ENCODE data around the gene DCAF15. TPM values are rescaled to one million over a fixed set of nuclear protein-coding genes. Genes with fewer than 3 reads are reported as not detected.

DCAF15 gene
- total RNA-seq, 5 donors from 2014 or later (not counting 1 experiment from before 2014, with no cell fraction given): 67.3 to 118 (median 110) TPM

DNA sequence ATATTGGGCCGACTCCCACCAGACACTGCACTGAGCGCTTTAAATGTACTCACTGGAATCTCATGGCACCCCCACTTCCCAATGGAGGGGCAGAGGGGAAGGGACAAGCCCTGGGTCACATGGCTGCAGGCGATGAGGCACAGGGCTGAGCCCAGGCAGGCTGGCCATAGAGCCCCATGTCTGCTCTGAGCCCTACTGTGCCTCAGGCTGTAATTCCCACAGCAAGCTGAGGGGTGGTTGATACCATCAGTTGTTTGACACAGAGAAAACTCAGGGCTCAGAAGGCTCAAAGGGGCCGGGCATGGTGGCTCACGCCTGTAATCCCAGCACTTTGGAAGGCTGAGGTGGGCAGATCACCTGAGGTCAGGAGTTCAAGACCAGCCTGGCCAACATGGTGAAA lies 28.7 kb downstream of the DCAF15 start:
- WGBS (ENCODE audit: insufficient coverage): 100% methylated on average over 2 of the region's 5 CpGs
- Histone ChIP-seq H3K27ac (ENCODE audit: low read length) (no peak overlapping the region), H3K27me3 (replicated peaks in 1 of 2; ENCODE audit: control insufficient read depth in 2 of 2, extremely low read depth in 1 of 2, insufficient read depth in 2 of 2, low read length in 1 of 2) (no peaks in the 10 kb centered on the region), H3K4me1 (ENCODE audit: control insufficient read depth in 1 of 2, extremely low read depth in 1 of 2, insufficient read depth in 2 of 2, low read length in 2 of 2) (peaks cover 51 to 71% of the 10 kb centered on the region in 2 experiments), H3K36me3 (ENCODE audit: control insufficient read depth in 2 of 2, extremely low read depth in 1 of 2, insufficient read depth in 1 of 2, low read length in 1 of 2) (peaks cover 5 to 11% of the 10 kb centered on the region in 2 donors), H3K4me3 (ENCODE audit: control insufficient read depth in 1 of 2, extremely low read depth in 1 of 2, low read length in 1 of 2) (no peak overlapping the region), H3K9me3 (no peaks in the 10 kb centered on the region)
- Mint-ChIP-seq H3K36me3 (peaks cover 4% of the 10 kb centered on the region), H3K4me3 (peak overlapping the region in 1 of 3 donors; percentile 29), H3K9me3 (no peaks in the 10 kb centered on the region), H3K27ac (peak overlapping the region in 1 of 2 donors; percentile 90), H3K27me3 (no peaks in the 10 kb centered on the region), H3K4me1 (peaks cover 24 to 55% (median 55%) of the 10 kb centered on the region in 3 donors)
- ATAC-seq (replicated peaks in 1 of 4) (no peak), DNase-seq (no peak)
- POLR2A ChIA-PET: no interaction called here
- CTCF ChIA-PET: no interaction called here

GRCh38 chr19:13981467-13981866 lies 29.2 kb downstream of the DCAF15 start:
- Mint-ChIP-seq H3K4me3 (peak overlapping the region in 1 of 3 donors; percentile 29), H3K27ac (peak overlapping the region; percentile 43 to 90), H3K27me3 (no peaks in the 10 kb centered on the region), H3K36me3 (peaks cover 1% of the 10 kb centered on the region), H3K4me1 (peaks cover 24 to 60% (median 60%) of the 10 kb centered on the region in 3 donors), H3K9me3 (no peaks in the 10 kb centered on the region)
- ATAC-seq (replicated peaks in 1 of 4) (no peak), DNase-seq (no peak)
- Histone ChIP-seq H3K36me3 (ENCODE audit: control insufficient read depth in 2 of 2, extremely low read depth in 1 of 2, insufficient read depth in 1 of 2, low read length in 1 of 2) (peaks cover 5 to 11% of the 10 kb centered on the region in 2 donors), H3K4me1 (ENCODE audit: control insufficient read depth in 1 of 2, extremely low read depth in 1 of 2, insufficient read depth in 2 of 2, low read length in 2 of 2) (peaks cover 55 to 75% of the 10 kb centered on the region in 2 experiments), H3K4me3 (ENCODE audit: control insufficient read depth in 1 of 2, extremely low read depth in 1 of 2, low read length in 1 of 2) (no peak overlapping the region), H3K27me3 (replicated peaks in 1 of 2; ENCODE audit: control insufficient read depth in 2 of 2, extremely low read depth in 1 of 2, insufficient read depth in 2 of 2, low read length in 1 of 2) (no peaks in the 10 kb centered on the region), H3K27ac (ENCODE audit: low read length) (no peak overlapping the region), H3K9me3 (no peaks in the 10 kb centered on the region)
- ChIA-PET CTCF (interaction anchor here in 1 of 2 donors (0.6 kb wide), 1 partner anchor 83 kb away, joined by 5 read pairs; no protein-coding TSS in a partner anchor), POLR2A (no interaction called here)
- 78% methylated on average over 8 of the region's 9 CpGs for WGBS (ENCODE audit: insufficient coverage)

- ChIA-PET CTCF (interaction anchor here in 1 of 2 donors (0.6 kb wide), 1 partner anchor 84 kb away, joined by 5 read pairs; no protein-coding TSS in a partner anchor), POLR2A (no interaction called here)
- ATAC-seq (replicated peaks in 1 of 4) (no peak), DNase-seq (no peak)
- peaks cover 61 to 81% of the 10 kb centered on the region in 2 experiments for H3K4me1 ChIP-seq (ENCODE audit: control insufficient read depth in 1 of 2, extremely low read depth in 1 of 2, insufficient read depth in 2 of 2, low read length in 2 of 2)
- H3K27me3 Mint-ChIP-seq: no peaks in the 10 kb centered on the region
- no peaks in the 10 kb centered on the region for H3K36me3 Mint-ChIP-seq
- H3K36me3 ChIP-seq (ENCODE audit: control insufficient read depth in 2 of 2, extremely low read depth in 1 of 2, insufficient read depth in 1 of 2, low read length in 1 of 2): peaks cover 5 to 11% of the 10 kb centered on the region in 2 donors
- H3K4me1 Mint-ChIP-seq: peaks cover 29 to 65% (median 65%) of the 10 kb centered on the region in 3 donors
- no peaks in the 10 kb centered on the region for H3K27me3 ChIP-seq (replicated peaks in 1 of 2; ENCODE audit: control insufficient read depth in 2 of 2, extremely low read depth in 1 of 2, insufficient read depth in 2 of 2, low read length in 1 of 2)
- 94% methylated on average over 13 of the region's 17 CpGs for WGBS (ENCODE audit: insufficient coverage)
- H3K27ac Mint-ChIP-seq: peak overlapping the region; percentile 43 to 90
- no peaks in the 10 kb centered on the region for H3K9me3 ChIP-seq
- H3K4me3 ChIP-seq (ENCODE audit: control insufficient read depth in 1 of 2, extremely low read depth in 1 of 2, low read length in 1 of 2): no peak overlapping the region
- peak overlapping the region in 1 of 3 donors; percentile 69 for H3K4me3 Mint-ChIP-seq
- H3K27ac ChIP-seq (ENCODE audit: low read length): no peak overlapping the region
- no peaks in the 10 kb centered on the region for H3K9me3 Mint-ChIP-seq
These were observed 29.7 kb downstream of the DCAF15 start for GRCh38 chr19:13981988-13982501.

- 94% methylated on average over 7 of the region's 9 CpGs for WGBS (ENCODE audit: insufficient coverage)
- H3K9me3 ChIP-seq: no peaks in the 10 kb centered on the region
- Mint-ChIP-seq H3K36me3 (no peaks in the 10 kb centered on the region), H3K27me3 (no peaks in the 10 kb centered on the region), H3K9me3 (no peaks in the 10 kb centered on the region), H3K27ac (peak overlapping the region; percentile 90 to 91), H3K4me1 (peaks cover 37 to 73% (median 73%) of the 10 kb centered on the region in 3 donors), H3K4me3 (peak overlapping the region in 2 of 3 donors; percentile 37 to 69)
- ChIA-PET CTCF (no interaction called here), POLR2A (no interaction called here)
- H3K27ac ChIP-seq (ENCODE audit: low read length): peak overlapping the region; percentile 37
- peaks cover 69 to 88% of the 10 kb centered on the region in 2 experiments for H3K4me1 ChIP-seq (ENCODE audit: control insufficient read depth in 1 of 2, extremely low read depth in 1 of 2, insufficient read depth in 2 of 2, low read length in 2 of 2)
- no peaks in the 10 kb centered on the region for H3K27me3 ChIP-seq (replicated peaks in 1 of 2; ENCODE audit: control insufficient read depth in 2 of 2, extremely low read depth in 1 of 2, insufficient read depth in 2 of 2, low read length in 1 of 2)
- DNase-seq (no peak), ATAC-seq (replicated peaks in 1 of 4) (no peak)
- peaks cover 5 to 11% of the 10 kb centered on the region in 2 donors for H3K36me3 ChIP-seq (ENCODE audit: control insufficient read depth in 2 of 2, extremely low read depth in 1 of 2, insufficient read depth in 1 of 2, low read length in 1 of 2)
- no peak overlapping the region for H3K4me3 ChIP-seq (ENCODE audit: control insufficient read depth in 1 of 2, extremely low read depth in 1 of 2, low read length in 1 of 2)
These were observed 30.5 kb downstream of the DCAF15 start for GRCh38 chr19:13982773-13983172.

GRCh38 chr19:13983213-13983889 lies 31.0 kb downstream of the DCAF15 start:
- ChIA-PET POLR2A (no interaction called here), CTCF (interaction anchor here in 1 of 2 donors (0.6 to 1.0 kb wide), 2 partner anchors 32 to 48 kb away, joined by 3 to 4 read pairs; partner anchors contain the start of gene IL27RA)
- Histone ChIP-seq H3K9me3 (no peaks in the 10 kb centered on the region), H3K4me1 (ENCODE audit: control insufficient read depth in 1 of 2, extremely low read depth in 1 of 2, insufficient read depth in 2 of 2, low read length in 2 of 2) (peaks cover 67 to 91% of the 10 kb centered on the region in 2 experiments), H3K4me3 (ENCODE audit: control insufficient read depth in 1 of 2, extremely low read depth in 1 of 2, low read length in 1 of 2) (no peak overlapping the region), H3K36me3 (ENCODE audit: control insufficient read depth in 2 of 2, extremely low read depth in 1 of 2, insufficient read depth in 1 of 2, low read length in 1 of 2) (peaks cover 5 to 11% of the 10 kb centered on the region in 2 donors), H3K27ac (ENCODE audit: low read length) (peak overlapping the region; percentile 37), H3K27me3 (replicated peaks in 1 of 2; ENCODE audit: control insufficient read depth in 2 of 2, extremely low read depth in 1 of 2, insufficient read depth in 2 of 2, low read length in 1 of 2) (no peaks in the 10 kb centered on the region)
- H3K27ac Mint-ChIP-seq: peak overlapping the region; percentile 90 to 91
- H3K4me1 Mint-ChIP-seq: peaks cover 43 to 76% (median 75%) of the 10 kb centered on the region in 3 donors
- no peaks in the 10 kb centered on the region for H3K27me3 Mint-ChIP-seq
- H3K4me3 Mint-ChIP-seq: peak overlapping the region; percentile 9 to 69 (median 37)
- peak in 2 of 4 experiments; percentile 8 for ATAC-seq (replicated peaks in 1 of 4)
- WGBS (ENCODE audit: insufficient coverage): 40% methylated on average over 12 of the region's 21 CpGs
- H3K36me3 Mint-ChIP-seq: no peaks in the 10 kb centered on the region
- H3K9me3 Mint-ChIP-seq: no peaks in the 10 kb centered on the region
- DNase-seq: peak in 32 of 35 experiments; percentile 22 to 70 (median 49)

GRCh38 chr19:13984186-13984585 lies 31.9 kb downstream of the DCAF15 start:
- Mint-ChIP-seq H3K9me3 (no peaks in the 10 kb centered on the region), H3K27ac (peak overlapping the region; percentile 97 to 98), H3K27me3 (no peaks in the 10 kb centered on the region), H3K4me3 (peak overlapping the region in 1 of 3 donors; percentile 69), H3K36me3 (peaks cover 6% of the 10 kb centered on the region), H3K4me1 (peaks cover 51 to 84% (median 83%) of the 10 kb centered on the region in 3 donors)
- WGBS (ENCODE audit: insufficient coverage): no CpG with 5 or more reads among the region's 15 CpGs
- ATAC-seq (replicated peaks in 1 of 4): no peak
- Histone ChIP-seq H3K27me3 (replicated peaks in 1 of 2; ENCODE audit: control insufficient read depth in 2 of 2, extremely low read depth in 1 of 2, insufficient read depth in 2 of 2, low read length in 1 of 2) (no peaks in the 10 kb centered on the region), H3K27ac (ENCODE audit: low read length) (peak overlapping the region; percentile 37), H3K9me3 (no peaks in the 10 kb centered on the region), H3K4me3 (ENCODE audit: control insufficient read depth in 1 of 2, extremely low read depth in 1 of 2, low read length in 1 of 2) (no peak overlapping the region), H3K4me1 (ENCODE audit: control insufficient read depth in 1 of 2, extremely low read depth in 1 of 2, insufficient read depth in 2 of 2, low read length in 2 of 2) (peaks cover 66 to 92% of the 10 kb centered on the region in 2 experiments), H3K36me3 (ENCODE audit: control insufficient read depth in 2 of 2, extremely low read depth in 1 of 2, insufficient read depth in 1 of 2, low read length in 1 of 2) (peaks cover 5 to 17% of the 10 kb centered on the region in 2 donors)
- ChIA-PET POLR2A (interaction anchor here in 1 of 2 donors (0.6 kb wide), 1 partner anchor 14 kb away, joined by 9 read pairs; no protein-coding TSS in a partner anchor), CTCF (no interaction called here)
- peak in 1 of 35 experiments; percentile 14 for DNase-seq

Measured in T-cell (primary cell).